ENCODE measurements around the gene CXorf66. TPM values are rescaled to one million over a fixed set of nuclear protein-coding genes. Genes with fewer than 3 reads are reported as not detected.

Gene CXorf66
- total and polyA plus RNA-seq, 2 of the 8 experiments (the other 6 are each of a cell fraction or from before 2014, with no cell fraction given), result not detected

DNA sequence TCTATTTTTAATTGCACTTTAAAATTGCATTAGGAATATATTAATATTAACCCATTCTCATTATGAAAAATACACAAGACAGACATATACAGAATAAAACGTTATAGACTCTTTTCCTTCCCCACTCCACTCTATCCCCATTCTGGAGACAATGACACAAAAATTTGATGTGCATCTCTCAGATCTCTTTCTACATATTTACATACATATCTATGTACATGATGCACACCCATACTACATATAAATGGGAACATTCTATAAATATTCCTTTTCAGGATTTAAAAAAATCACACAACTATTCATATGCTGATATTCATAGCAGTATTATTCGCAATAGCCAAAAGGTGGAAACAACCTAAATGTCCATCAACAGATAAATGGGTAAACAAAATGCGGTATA lies 2.4 kb upstream of the CXorf66 start (continued):
- no peak for TF ChIP-seq GABPA (IDR thresholded peaks at IDR 0.05; ENCODE audit: borderline replicate concordance, insufficient read depth, low read length)

All from H1 (cell line).